H9 (cell line): ENCODE measurements around the gene SLC25A22. TPM values are rescaled to one million over a fixed set of nuclear protein-coding genes. Genes with fewer than 3 reads are reported as not detected.

Experiments
- DNase-seq: peaks from one replicate; pipeline ENCODE4 v3.0.0-alpha.2; 2017
- H2AFZ ChIP-seq: one replicate; pipeline ENCODE4 v1.6.1; 2013; ENCODE audit warnings: mild to moderate bottlenecking, low read length, control low read depth, moderate library complexity
- H2AK5ac ChIP-seq: 2 replicates; pipeline ENCODE4 v1.6.1; 2013; ENCODE audit warnings: low read length, control low read depth, mixed read lengths; ENCODE audit not compliant: insufficient read length
- H2BK120ac ChIP-seq: one replicate; pipeline ENCODE4 v1.6.1; 2013; ENCODE audit warnings: low read depth, mild to moderate bottlenecking, low read length, control low read depth, inconsistent platforms; ENCODE audit not compliant: poor library complexity, severe bottlenecking
- H2BK12ac ChIP-seq: 2 replicates; pipeline ENCODE4 v1.6.1; 2013; ENCODE audit warnings: low read length, control low read depth, mixed read lengths, low read depth; ENCODE audit not compliant: insufficient read length
- H2BK15ac ChIP-seq: 2 replicates; pipeline ENCODE4 v1.6.1; 2013; ENCODE audit warnings: low read depth, low read length, control low read depth
- H2BK20ac ChIP-seq: one replicate; pipeline ENCODE4 v1.6.1; 2013; ENCODE audit warnings: low read depth, mild to moderate bottlenecking, low read length, control low read depth, inconsistent platforms; ENCODE audit not compliant: poor library complexity, severe bottlenecking
- H2BK5ac ChIP-seq: 2 replicates; pipeline ENCODE4 v1.6.1; 2013; ENCODE audit warnings: low read length, control low read depth, mixed read lengths; ENCODE audit not compliant: insufficient read length
- H3K14ac ChIP-seq: 2 replicates; pipeline ENCODE4 v1.6.1; 2013; ENCODE audit warnings: low read length, control low read depth; ENCODE audit not compliant: insufficient read depth
- H3K18ac ChIP-seq: 2 replicates; pipeline ENCODE4 v1.6.1; 2013; ENCODE audit warnings: low read depth, mild to moderate bottlenecking, mixed read lengths, low read length, control low read depth; ENCODE audit not compliant: insufficient read length
- H3K23ac ChIP-seq: 2 replicates; pipeline ENCODE4 v1.6.1; 2013; ENCODE audit warnings: low read length, control low read depth, mixed read lengths, low read depth; ENCODE audit not compliant: insufficient read length
- H3K23me2 ChIP-seq: 2 replicates; pipeline ENCODE4 v1.6.1; 2013; ENCODE audit warnings: low read depth, mild to moderate bottlenecking, mixed read lengths, low read length, control low read depth; ENCODE audit not compliant: insufficient read length, poor library complexity, severe bottlenecking
- H3K27ac ChIP-seq: 2 replicates; pipeline ENCODE4 v1.5.1; 2013; ENCODE audit warnings: low read length, control low read depth, mixed read lengths, low read depth; ENCODE audit not compliant: insufficient read length
- H3K27me3 ChIP-seq: 2 replicates; pipeline ENCODE4 v1.6.1; 2013; ENCODE audit warnings: low read length, control low read depth, inconsistent platforms; ENCODE audit not compliant: insufficient read depth
- H3K4ac ChIP-seq: 2 replicates; pipeline ENCODE4 v1.6.1; 2013; ENCODE audit warnings: low read depth, mild to moderate bottlenecking, control low read depth, inconsistent platforms, low read length, moderate library complexity
- H3K4me1 ChIP-seq: 2 replicates; pipeline ENCODE4 v1.6.1; 2013; ENCODE audit warnings: low read length, control low read depth, inconsistent platforms; ENCODE audit not compliant: insufficient read depth
- H3K4me2 ChIP-seq: 2 replicates; pipeline ENCODE4 v1.6.1; 2013; ENCODE audit warnings: low read length, control low read depth, mixed read lengths; ENCODE audit not compliant: insufficient read length, insufficient read depth
- H3K56ac ChIP-seq: 2 replicates; pipeline ENCODE4 v1.6.1; 2013; ENCODE audit warnings: low read depth, mild to moderate bottlenecking, mixed read lengths, low read length, control low read depth; ENCODE audit not compliant: insufficient read length
- H3K79me1 ChIP-seq: 2 replicates; pipeline ENCODE4 v1.6.1; 2013; ENCODE audit warnings: low read depth, mild to moderate bottlenecking, moderate library complexity, low read length, control low read depth, inconsistent platforms; ENCODE audit not compliant: insufficient read depth, poor library complexity, severe bottlenecking
- H3K79me2 ChIP-seq: 2 replicates; pipeline ENCODE4 v1.6.1; 2013; ENCODE audit warnings: low read length, control low read depth, inconsistent platforms; ENCODE audit not compliant: insufficient read depth
- H3K9ac ChIP-seq: 2 replicates; pipeline ENCODE4 v1.6.1; 2013; ENCODE audit warnings: low read length, control low read depth, mixed read lengths; ENCODE audit not compliant: insufficient read length; ENCODE audit errors: extremely low read depth
- H3K9me3 ChIP-seq: one replicate; pipeline ENCODE4 v1.6.1; 2013; ENCODE audit warnings: low read depth, low read length, inconsistent platforms; ENCODE audit not compliant: control insufficient read depth
- H3T11ph ChIP-seq: one replicate; pipeline ENCODE4 v1.6.1; 2013; ENCODE audit warnings: mild to moderate bottlenecking, low read length, control low read depth, inconsistent platforms
- H4K20me1 ChIP-seq: one replicate; pipeline ENCODE4 v1.6.1; 2013; ENCODE audit not compliant: control insufficient read depth, insufficient read length, insufficient read depth
- H4K5ac ChIP-seq: 2 replicates; pipeline ENCODE4 v1.6.1; 2013; ENCODE audit warnings: low read depth, mild to moderate bottlenecking, mixed read lengths, low read length, control low read depth; ENCODE audit not compliant: insufficient read length
- H4K8ac ChIP-seq: replicated peaks from 2 replicates; pipeline ENCODE4 v1.6.1; 2013; ENCODE audit warnings: low read length, control low read depth, mixed read lengths, low read depth; ENCODE audit not compliant: insufficient read length
- H4K91ac ChIP-seq: 2 replicates; pipeline ENCODE4 v1.6.1; 2013; ENCODE audit warnings: low read depth, mild to moderate bottlenecking, moderate library complexity, mixed read lengths, low read length, control low read depth; ENCODE audit not compliant: insufficient read length
- H3K27ac Mint-ChIP-seq, 3 experiments: 2 replicates in 2 of 3; 3 replicates in 1 of 3; pipeline ENCODE4 v1.8.0; 2020 to 2021; ENCODE audit warnings: mixed read lengths in 3 of 3, mild to moderate bottlenecking in 1 of 3, moderate library complexity in 1 of 3
- H3K27me3 Mint-ChIP-seq: 2 replicates; pipeline ENCODE4 v1.8.0; 2021; ENCODE audit warnings: low read depth, mild to moderate bottlenecking, moderate library complexity, mixed read lengths
- H3K36me3 Mint-ChIP-seq, 3 experiments: 2 replicates in 2 of 3; 3 replicates in 1 of 3; pipeline ENCODE4 v1.8.0; 2020 to 2021; ENCODE audit warnings: low read depth in 3 of 3, mixed read lengths in 3 of 3; ENCODE audit not compliant: insufficient read depth in 1 of 3
- H3K4me1 Mint-ChIP-seq, 2 experiments: 2 replicates each; pipeline ENCODE4 v1.8.0; 2020; ENCODE audit warnings: mixed read lengths in 2 of 2
- H3K4me3 Mint-ChIP-seq, 2 experiments: 2 replicates in 1 of 2; 3 replicates in 1 of 2; pipeline ENCODE4 v1.8.0; 2020 to 2021; ENCODE audit warnings: mild to moderate bottlenecking in 2 of 2, mixed read lengths in 2 of 2, moderate library complexity in 1 of 2
- H3K9me3 Mint-ChIP-seq, 2 experiments: 2 replicates in 1 of 2; 3 replicates in 1 of 2; pipeline ENCODE4 v1.8.0; 2020; ENCODE audit warnings: mild to moderate bottlenecking in 2 of 2, mixed read lengths in 2 of 2, moderate library complexity in 1 of 2
- WGBS: extraction: QIAGEN DNeasy Blood & Tissue Kit; methylation state at CpG from one replicate; pipeline ENCODE4 v1.1.7; 2013; ENCODE audit warnings: missing lambda C conversion rate, low lambda C conversion rate, mixed read lengths; ENCODE audit not compliant: insufficient read length; ENCODE audit errors: extremely low coverage; 5-methylcytosine and 5-hydroxymethylcytosine counted together
- total RNA-seq: library from RNA; stranded (reverse); gene quantifications from 2 replicates; pipeline ENCODE4 v1.2.1, GENCODE V29; 2021
- TF ChIP-seq, protein P1 (sequence below): fragments of 200-600 bp; sonication (generic); conservative IDR thresholded peaks from 3 replicates; pipeline ENCODE4 v1.8.0; 2021; ENCODE audit warnings: antibody characterized with exemption, mild to moderate bottlenecking

Gene SLC25A22
- total RNA-seq, 1 experiment from 2014 or later: 51.9 TPM

DNA sequence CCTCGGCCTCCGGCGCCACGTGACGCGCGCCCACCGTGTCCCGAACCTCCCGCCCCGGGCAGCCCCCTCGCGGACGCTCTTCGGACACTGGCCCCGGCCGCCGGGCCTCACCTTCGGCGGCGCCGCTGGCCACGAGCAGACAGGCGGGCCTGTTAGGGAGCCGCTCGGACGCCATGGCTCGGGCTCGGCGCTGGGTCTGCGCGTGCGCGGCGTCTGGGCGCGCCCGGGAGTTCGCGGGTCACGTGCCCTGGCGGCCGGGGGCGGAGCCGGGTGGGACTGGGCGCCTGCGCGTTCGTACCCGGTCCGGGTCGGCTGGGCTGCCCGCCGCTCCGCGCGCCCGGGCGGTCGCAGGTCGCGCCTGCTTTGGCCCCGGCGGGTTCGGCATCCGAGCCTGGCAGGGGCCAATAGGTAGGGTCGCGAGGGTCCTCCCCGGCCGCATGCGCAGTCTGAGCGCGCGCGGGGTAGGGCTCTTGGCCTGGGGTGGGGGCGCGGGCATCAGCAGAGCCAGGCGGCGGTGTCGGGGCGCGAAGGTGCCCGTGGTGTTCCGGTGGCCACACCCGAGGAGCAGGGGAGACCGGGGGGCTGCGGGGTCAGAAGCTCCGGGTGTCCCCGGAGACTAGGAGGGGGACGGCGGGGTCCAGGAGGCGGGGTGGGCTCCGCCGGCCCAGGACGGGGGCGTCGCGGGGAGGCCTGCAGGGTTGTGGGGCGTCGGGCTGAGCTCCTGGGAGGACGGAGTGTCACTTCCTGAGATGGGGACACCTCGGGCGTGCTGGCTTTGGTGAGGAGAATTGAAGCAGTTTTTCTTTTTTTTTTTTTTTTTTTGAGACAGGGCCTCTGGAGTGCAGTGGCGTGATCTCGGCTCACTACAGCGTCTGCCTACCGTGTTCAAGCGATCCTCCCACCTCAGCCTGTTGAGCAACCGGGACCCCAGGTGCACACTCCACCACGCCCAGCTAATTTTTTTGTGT, 20.5 kb downstream of the SLC25A22 start, which contains the start of gene GATD1:
Gene GATD1 (minus strand): TSS at position 200 of the 968 bp plus-strand sequence. CDS start 25 bp downstream, at position 175.
- Histone ChIP-seq H3K79me2 (peaks cover 4% of the 10 kb centered on the region; the same call in 1 of the 2 replicates), H2BK12ac (no peak within 1 kb of the TSS), H3K18ac (peak within 1 kb of the TSS; percentile 69), H3K23me2 (peaks cover 17% of the 10 kb centered on the region), H3T11ph (no peak within 1 kb of the TSS), H3K9ac (peak within 1 kb of the TSS; percentile 68), H3K4me2 (peak within 1 kb of the TSS; percentile 78), H4K8ac (no peak within 1 kb of the TSS), H3K79me1 (peaks cover 12% of the 10 kb centered on the region), H3K27ac (no peak within 1 kb of the TSS), H2AK5ac (peak within 1 kb of the TSS; percentile 15), H3K9me3 (no peaks in the 10 kb centered on the region), H3K23ac (no peak within 1 kb of the TSS), H4K91ac (no peak within 1 kb of the TSS), H3K4ac (no peak within 1 kb of the TSS), H2BK20ac (no peak within 1 kb of the TSS), H3K14ac (peak within 1 kb of the TSS; percentile 84), H2BK5ac (no peak within 1 kb of the TSS), H3K27me3 (no peaks in the 10 kb centered on the region), H2BK15ac (no peak within 1 kb of the TSS), H4K20me1 (no peaks in the 10 kb centered on the region), H2BK120ac (no peak within 1 kb of the TSS), H3K56ac (no peak within 1 kb of the TSS), H3K4me1 (no peaks in the 10 kb centered on the region; the same call in 1 of the 2 replicates), H4K5ac (no peak within 1 kb of the TSS), H2AFZ (no peak within 1 kb of the TSS)
- Mint-ChIP-seq H3K27ac (peak within 1 kb of the TSS; percentile 53 to 88 (median 59); a peak in 6 of 7 replicates), H3K9me3 (no peaks in the 10 kb centered on the region), H3K4me1 (peaks cover 22 to 29% of the 10 kb centered on the region in 2 experiments), H3K4me3 (peak within 1 kb of the TSS; percentile 82 to 91), H3K27me3 (no peaks in the 10 kb centered on the region), H3K36me3 (peaks cover 4 to 17% (median 13%) of the 10 kb centered on the region in 3 experiments; a peak in 6 of 7 replicates)
- peak; percentile 91 for DNase-seq
- WGBS: no CpG with 5 or more reads among the region's 110 CpGs
- TF ChIP-seq, protein P1, sequence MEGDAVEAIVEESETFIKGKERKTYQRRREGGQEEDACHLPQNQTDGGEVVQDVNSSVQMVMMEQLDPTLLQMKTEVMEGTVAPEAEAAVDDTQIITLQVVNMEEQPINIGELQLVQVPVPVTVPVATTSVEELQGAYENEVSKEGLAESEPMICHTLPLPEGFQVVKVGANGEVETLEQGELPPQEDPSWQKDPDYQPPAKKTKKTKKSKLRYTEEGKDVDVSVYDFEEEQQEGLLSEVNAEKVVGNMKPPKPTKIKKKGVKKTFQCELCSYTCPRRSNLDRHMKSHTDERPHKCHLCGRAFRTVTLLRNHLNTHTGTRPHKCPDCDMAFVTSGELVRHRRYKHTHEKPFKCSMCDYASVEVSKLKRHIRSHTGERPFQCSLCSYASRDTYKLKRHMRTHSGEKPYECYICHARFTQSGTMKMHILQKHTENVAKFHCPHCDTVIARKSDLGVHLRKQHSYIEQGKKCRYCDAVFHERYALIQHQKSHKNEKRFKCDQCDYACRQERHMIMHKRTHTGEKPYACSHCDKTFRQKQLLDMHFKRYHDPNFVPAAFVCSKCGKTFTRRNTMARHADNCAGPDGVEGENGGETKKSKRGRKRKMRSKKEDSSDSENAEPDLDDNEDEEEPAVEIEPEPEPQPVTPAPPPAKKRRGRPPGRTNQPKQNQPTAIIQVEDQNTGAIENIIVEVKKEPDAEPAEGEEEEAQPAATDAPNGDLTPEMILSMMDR: no peak
